NCI-H146 treated with DMSO at 0.1 percent for 48 hours (cell line): ENCODE data around the gene IKZF3.
"Not testable (repeated sequence)": the region's sequence is repeated elsewhere in the genome, so short reads cannot be mapped to it uniquely, and the experiment has no call there.

Experiments
- DNase-seq: peaks from one replicate; lab custom pipeline; 2025; ENCODE audit not compliant: unreplicated experiment; lab: John Stamatoyannopoulos, UW

IKZF3 gene

GRCh38 chr17:39722104-39722503, 142.0 kb downstream of the IKZF3 start:
- no peak for DNase-seq

DNA sequence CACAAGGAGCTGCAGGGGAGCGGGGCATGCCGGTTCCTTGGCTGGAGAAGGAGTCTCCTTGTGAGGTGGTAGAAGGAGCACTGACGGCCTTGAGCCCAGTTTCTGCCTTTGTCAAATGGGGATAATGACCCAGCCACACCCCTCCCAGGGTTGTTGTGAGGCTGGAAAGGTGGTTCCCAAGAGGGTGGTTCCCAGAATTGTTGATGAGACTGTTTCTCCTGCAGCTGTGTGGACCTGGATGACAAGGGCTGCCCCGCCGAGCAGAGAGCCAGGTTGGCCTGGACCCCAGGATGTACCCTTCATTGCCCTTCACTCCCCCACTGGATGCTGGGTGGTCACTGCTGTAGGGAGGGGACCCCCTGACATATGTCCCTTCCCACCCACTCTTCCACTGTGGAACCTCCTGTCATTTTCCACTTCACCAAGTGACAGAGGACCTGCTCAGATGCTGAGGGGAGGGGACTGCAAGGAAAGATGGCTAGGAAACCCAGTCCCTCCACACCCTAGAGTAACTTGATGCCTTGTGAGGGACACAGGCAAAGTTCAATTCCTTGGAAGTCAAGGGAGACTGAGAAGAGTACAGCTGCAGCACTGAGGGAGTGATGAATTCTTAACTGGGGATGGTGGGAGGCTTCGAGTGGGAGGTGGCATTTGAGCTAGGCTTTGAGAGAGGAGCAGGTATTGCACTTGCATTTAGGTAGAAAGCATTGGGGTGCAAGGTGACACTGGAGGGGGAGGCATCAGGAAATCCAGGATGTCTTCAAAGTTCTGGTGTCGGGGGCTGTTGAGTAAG, 144.4 kb downstream of the IKZF3 start:
- no peak for DNase-seq

DNA sequence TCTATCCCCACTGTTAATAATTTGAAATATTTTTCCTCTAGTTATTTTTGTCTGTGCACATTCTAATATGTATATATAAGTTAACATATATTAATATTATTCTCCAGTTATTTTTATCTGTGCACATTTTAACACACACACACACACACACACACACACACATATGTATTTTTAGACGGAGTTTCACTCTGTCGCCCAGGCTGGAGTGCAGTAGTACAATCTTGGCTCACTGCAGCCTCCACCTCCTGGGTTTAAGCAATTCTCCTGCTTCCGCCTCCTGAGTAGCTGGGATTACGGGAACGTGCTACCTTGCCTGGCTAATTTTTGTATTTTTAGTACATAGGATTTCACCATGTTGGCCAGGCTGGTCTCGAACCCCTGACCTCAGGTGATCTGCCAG, 146.5 kb downstream of the IKZF3 start:
- DNase-seq, result no peak

GRCh38 chr17:39716879-39717536, 147.1 kb downstream of the IKZF3 start:
- DNase-seq, result no peak

DNA sequence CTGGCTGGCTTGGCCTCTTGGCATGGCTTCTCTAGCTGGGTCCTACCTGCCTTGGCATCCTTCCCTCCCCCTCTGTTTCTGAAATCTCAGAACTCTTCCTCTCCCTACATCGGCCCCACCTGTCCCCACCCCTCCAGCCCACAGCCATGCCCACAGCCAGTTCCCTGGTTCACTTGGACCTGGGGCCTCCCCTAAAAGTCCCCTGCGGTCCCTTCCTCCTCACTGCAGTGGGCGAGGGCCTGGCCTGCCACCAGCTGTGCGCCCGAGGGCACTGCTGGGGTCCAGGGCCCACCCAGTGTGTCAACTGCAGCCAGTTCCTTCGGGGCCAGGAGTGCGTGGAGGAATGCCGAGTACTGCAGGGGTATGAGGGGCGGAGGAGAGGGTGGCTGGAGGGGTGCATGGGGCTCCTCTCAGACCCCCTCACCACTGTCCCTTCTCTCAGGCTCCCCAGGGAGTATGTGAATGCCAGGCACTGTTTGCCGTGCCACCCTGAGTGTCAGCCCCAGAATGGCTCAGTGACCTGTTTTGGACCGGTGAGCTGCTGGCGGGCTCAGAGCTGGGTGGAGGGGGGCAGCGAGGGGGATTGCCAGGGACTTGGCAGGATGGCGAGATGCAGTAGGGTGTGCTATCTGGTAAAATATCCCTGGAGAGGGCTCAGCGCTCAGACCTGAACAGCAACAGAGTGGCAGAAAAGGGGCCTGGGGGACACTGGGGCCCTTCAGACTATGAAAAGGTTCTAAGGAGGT, 147.9 kb downstream of the IKZF3 start:
- DNase-seq, result no peak

- no peak for DNase-seq
These were observed 148.6 kb downstream of the IKZF3 start for GRCh38 chr17:39715375-39716072.

DNA sequence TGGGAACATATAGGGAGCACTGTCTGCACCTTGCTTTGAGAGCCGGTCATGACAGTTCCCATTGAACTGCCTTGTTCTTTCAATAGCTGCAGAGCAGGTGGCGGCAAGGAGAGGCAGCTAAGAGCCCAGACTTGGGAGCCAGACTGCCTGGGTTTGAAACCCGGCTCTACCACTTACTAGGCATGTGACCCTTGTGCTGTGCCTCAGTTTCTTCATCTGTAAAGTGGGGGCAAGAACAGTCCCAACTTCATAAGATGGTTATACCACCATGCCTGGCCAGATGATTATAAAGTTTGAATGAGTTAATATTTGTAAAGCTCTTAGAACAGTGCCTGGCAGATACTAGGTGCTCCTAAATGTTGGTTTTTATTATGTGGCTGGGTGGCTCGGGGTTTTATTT, 149.9 kb downstream of the IKZF3 start:
- DNase-seq, result no peak

DNA sequence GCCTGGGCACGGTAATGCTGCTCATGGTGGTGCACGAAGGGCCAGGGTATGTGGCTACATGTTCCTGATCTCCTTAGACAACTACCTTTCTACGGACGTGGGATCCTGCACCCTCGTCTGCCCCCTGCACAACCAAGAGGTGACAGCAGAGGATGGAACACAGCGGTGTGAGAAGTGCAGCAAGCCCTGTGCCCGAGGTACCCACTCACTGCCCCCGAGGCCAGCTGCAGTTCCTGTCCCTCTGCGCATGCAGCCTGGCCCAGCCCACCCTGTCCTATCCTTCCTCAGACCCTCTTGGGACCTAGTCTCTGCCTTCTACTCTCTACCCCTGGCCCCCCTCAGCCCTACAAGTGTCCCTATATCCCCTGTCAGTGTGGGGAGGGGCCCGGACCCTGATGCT, 152.3 kb downstream of the IKZF3 start:
- no peak for DNase-seq

- not testable (repeated sequence) for DNase-seq
These were observed 153.0 kb downstream of the IKZF3 start for GRCh38 chr17:39711071-39711470.

GRCh38 chr17:39709998-39710964, 153.8 kb downstream of the IKZF3 start:
- DNase-seq, result no peak

GRCh38 chr17:39709319-39709997, 154.7 kb downstream of the IKZF3 start:
- DNase-seq, result no peak
